Measurements from ENCODE around the gene ZNF660. TPM values are rescaled to one million over a fixed set of nuclear protein-coding genes. Genes with fewer than 3 reads are reported as not detected.
A peak's percentile ranks its signal among the peaks of the same experiment; 100 is the strongest.

The ZNF660 gene
- total RNA-seq, 2 donors from 2014 or later: 2.4 to 2.9 TPM

DNA sequence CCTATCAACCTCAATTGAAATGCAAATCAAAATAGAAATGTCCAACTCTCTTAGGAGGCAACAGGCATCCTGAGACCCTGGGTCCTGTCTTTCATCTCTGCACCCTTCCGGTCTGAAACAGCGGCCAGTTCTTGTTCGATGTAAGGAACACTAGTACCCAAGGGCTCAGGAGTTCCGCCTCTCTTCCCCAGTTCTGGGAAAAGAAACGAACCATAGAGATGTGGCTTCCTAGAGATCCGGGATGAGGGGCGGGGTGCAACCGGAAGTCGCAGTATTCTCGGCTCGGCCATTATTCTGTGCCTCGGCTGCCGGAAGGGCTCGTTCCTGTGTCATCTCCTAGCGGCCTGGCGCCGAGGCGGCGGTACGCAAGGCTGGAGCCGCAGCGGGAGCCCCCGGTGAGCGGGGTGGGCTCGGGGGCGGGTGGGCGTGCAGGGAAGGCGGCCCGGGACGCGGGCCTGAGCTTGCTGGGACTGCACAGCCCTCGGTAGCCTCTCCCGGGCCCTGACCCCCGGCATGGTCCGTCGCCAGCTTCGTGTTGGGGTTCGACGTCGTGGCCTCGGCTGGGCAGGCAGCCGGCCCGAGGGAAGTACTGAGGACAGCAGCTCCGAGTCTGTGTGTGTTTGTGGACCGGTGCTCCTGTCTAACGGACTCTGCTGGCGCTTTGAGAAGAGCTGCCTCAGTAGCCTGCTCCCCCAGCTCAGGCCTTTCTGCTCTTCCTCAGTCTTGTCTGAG, 40.2 kb downstream of the ZNF660 start, which contains the start of gene ZNF197:
TSS of gene ZNF197 (plus strand) at position 288 of the 732 bp plus-strand sequence. CDS start 4,119 bp downstream, outside the sequence.
- Histone ChIP-seq H3K4me1 (replicated peaks) (peaks cover 3% of the 10 kb centered on the region), H3K27me3 (replicated peaks; ENCODE audit: insufficient read depth) (no peaks in the 10 kb centered on the region), H3K4me3 (peak within 1 kb of the TSS; percentile 83 to 90), H3K36me3 (no peaks in the 10 kb centered on the region), H3K27ac (peak within 1 kb of the TSS; percentile 85), H3K9me3 (no peaks in the 10 kb centered on the region)
- peak; percentile 71 for DNase-seq (ENCODE audit: low spot score)
- WGBS: under 1% methylated on average over 34 of the region's 47 CpGs
- TF ChIP-seq, protein P1, sequence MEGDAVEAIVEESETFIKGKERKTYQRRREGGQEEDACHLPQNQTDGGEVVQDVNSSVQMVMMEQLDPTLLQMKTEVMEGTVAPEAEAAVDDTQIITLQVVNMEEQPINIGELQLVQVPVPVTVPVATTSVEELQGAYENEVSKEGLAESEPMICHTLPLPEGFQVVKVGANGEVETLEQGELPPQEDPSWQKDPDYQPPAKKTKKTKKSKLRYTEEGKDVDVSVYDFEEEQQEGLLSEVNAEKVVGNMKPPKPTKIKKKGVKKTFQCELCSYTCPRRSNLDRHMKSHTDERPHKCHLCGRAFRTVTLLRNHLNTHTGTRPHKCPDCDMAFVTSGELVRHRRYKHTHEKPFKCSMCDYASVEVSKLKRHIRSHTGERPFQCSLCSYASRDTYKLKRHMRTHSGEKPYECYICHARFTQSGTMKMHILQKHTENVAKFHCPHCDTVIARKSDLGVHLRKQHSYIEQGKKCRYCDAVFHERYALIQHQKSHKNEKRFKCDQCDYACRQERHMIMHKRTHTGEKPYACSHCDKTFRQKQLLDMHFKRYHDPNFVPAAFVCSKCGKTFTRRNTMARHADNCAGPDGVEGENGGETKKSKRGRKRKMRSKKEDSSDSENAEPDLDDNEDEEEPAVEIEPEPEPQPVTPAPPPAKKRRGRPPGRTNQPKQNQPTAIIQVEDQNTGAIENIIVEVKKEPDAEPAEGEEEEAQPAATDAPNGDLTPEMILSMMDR (IDR thresholded peaks at IDR 0.05): peak in 3 of 4 experiments; percentile 16 to 36 (median 25)
- TF ChIP-seq POLR2A (IDR thresholded peaks at IDR 0.05): no peak
- peak; percentile 79 for TF ChIP-seq POLR2AphosphoS5 (IDR thresholded peaks at IDR 0.05)
- intact Hi-C loops (cut with DNase I): no loop called here

GRCh38 chr3:44628716-44629115, 44.0 kb downstream of the ZNF660 start:
- DNase-seq (ENCODE audit: low spot score): no peak
- peaks cover 0 to 4% of the 10 kb centered on the region in 2 donors for H3K36me3 ChIP-seq
- 76% methylated on average over 2 of the region's 2 CpGs for WGBS
- peaks cover 3% of the 10 kb centered on the region for H3K4me1 ChIP-seq (replicated peaks)
- H3K27ac ChIP-seq: no peak overlapping the region
- TF ChIP-seq POLR2AphosphoS5 (IDR thresholded peaks at IDR 0.05): no peak
- TF ChIP-seq POLR2A (IDR thresholded peaks at IDR 0.05): no peak
- TF ChIP-seq, protein P1 (IDR thresholded peaks at IDR 0.05): no peak
- no peaks in the 10 kb centered on the region for H3K9me3 ChIP-seq
- H3K27me3 ChIP-seq (replicated peaks; ENCODE audit: insufficient read depth): no peaks in the 10 kb centered on the region
- intact Hi-C loops (cut with DNase I): no loop called here
- H3K4me3 ChIP-seq: no peak overlapping the region

GRCh38 chr3:44632193-44632592, 47.4 kb downstream of the ZNF660 start:
- 95% methylated on average over 3 of the region's 3 CpGs for WGBS
- DNase-seq (ENCODE audit: low spot score): no peak
- Histone ChIP-seq H3K4me3 (no peak overlapping the region), H3K36me3 (peaks cover 0 to 4% of the 10 kb centered on the region in 2 donors), H3K4me1 (replicated peaks) (no peaks in the 10 kb centered on the region), H3K9me3 (no peaks in the 10 kb centered on the region), H3K27me3 (replicated peaks; ENCODE audit: insufficient read depth) (no peaks in the 10 kb centered on the region), H3K27ac (no peak overlapping the region)
- TF ChIP-seq, protein P1 (IDR thresholded peaks at IDR 0.05): no peak
- TF ChIP-seq POLR2AphosphoS5 (IDR thresholded peaks at IDR 0.05): no peak
- no peak for TF ChIP-seq POLR2A (IDR thresholded peaks at IDR 0.05)
- intact Hi-C loops (cut with DNase I): no loop called here

DNA sequence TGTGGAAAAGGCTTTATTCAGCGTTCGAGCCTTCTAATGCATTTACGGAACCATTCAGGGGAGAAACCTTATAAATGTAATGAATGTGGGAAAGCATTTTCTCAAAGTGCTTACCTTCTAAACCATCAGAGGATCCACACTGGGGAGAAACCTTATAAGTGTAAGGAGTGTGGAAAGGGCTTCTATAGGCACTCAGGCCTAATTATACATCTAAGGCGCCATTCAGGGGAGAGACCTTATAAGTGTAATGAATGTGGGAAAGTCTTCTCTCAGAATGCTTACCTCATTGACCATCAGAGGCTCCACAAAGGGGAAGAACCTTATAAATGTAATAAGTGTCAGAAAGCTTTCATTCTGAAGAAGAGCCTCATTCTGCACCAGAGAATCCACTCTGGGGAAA, 57.6 kb downstream of the ZNF660 start:
- H3K9me3 ChIP-seq: no peaks in the 10 kb centered on the region
- H3K27ac ChIP-seq: no peak overlapping the region
- intact Hi-C loops (cut with DNase I): no loop called here
- H3K27me3 ChIP-seq (replicated peaks; ENCODE audit: insufficient read depth): no peaks in the 10 kb centered on the region
- no peak for DNase-seq (ENCODE audit: low spot score)
- TF ChIP-seq POLR2AphosphoS5 (IDR thresholded peaks at IDR 0.05) (no peak), POLR2A (IDR thresholded peaks at IDR 0.05) (no peak)
- TF ChIP-seq, protein P1 (IDR thresholded peaks at IDR 0.05): no peak
- H3K4me1 ChIP-seq (replicated peaks): no peaks in the 10 kb centered on the region
- no peak overlapping the region for H3K4me3 ChIP-seq
- peaks cover 0 to 13% of the 10 kb centered on the region in 2 donors for H3K36me3 ChIP-seq
- 98% methylated on average over 4 of the region's 4 CpGs for WGBS

DNA sequence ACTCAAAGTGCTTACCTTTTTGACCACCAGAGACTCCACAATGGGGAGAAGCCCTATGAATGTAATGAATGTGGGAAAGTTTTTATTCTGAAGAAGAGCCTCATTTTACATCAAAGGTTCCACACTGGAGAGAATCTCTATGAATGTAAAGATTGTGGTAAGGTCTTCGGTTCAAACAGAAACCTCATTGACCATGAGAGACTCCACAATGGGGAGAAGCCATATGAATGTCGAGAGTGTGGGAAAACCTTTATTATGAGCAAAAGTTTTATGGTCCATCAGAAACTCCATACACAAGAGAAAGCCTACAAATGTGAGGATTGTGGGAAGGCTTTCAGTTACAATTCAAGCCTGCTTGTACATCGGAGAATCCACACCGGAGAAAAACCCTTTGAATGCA, 58.3 kb downstream of the ZNF660 start:
- Histone ChIP-seq H3K36me3 (peaks cover 0 to 13% of the 10 kb centered on the region in 2 donors), H3K27me3 (replicated peaks; ENCODE audit: insufficient read depth) (no peaks in the 10 kb centered on the region), H3K9me3 (no peaks in the 10 kb centered on the region), H3K4me1 (replicated peaks) (no peaks in the 10 kb centered on the region), H3K4me3 (no peak overlapping the region), H3K27ac (no peak overlapping the region)
- no peak for DNase-seq (ENCODE audit: low spot score)
- no peak for TF ChIP-seq POLR2AphosphoS5 (IDR thresholded peaks at IDR 0.05)
- TF ChIP-seq, protein P1 (IDR thresholded peaks at IDR 0.05): no peak
- no peak for TF ChIP-seq POLR2A (IDR thresholded peaks at IDR 0.05)
- WGBS: 99% methylated on average over 4 of the region's 4 CpGs
- intact Hi-C loops (cut with DNase I): no loop called here

Measured in prostate gland (tissue), 2 donors.